A549 (cell line): ENCODE measurements around the gene ZFYVE28.

Experiments
- CBX2 ChIP-seq: fragments of 200-600 bp; sonication (generic); IDR thresholded peaks from 2 replicates; pipeline ENCODE4 v1.6.1; 2016; ENCODE audit warnings: low read depth, mild to moderate bottlenecking, borderline replicate concordance
- CTCF ChIP-seq: fragments of >200 bp; sonication (Bioruptor Twin); formaldehyde crosslinking; IDR thresholded peaks from 3 replicates; pipeline ENCODE4 v1.5.1; 2016
- FOSL2 ChIP-seq, 2 experiments: fragments of 450-650 bp in 1 of 2; fragments of >200 bp in 1 of 2; sonication (Bioruptor Twin) in 1 of 2; formaldehyde crosslinking; IDR thresholded peaks; 2 replicates each; pipeline versions ENCODE4 v1.5.0 to v1.6.1; 2016 to 2020; ENCODE audit warnings: mild to moderate bottlenecking in 1 of 2, moderate library complexity in 1 of 2
- HMGXB4 ChIP-seq: fragments of 250-450 bp; sonication (Bioruptor Pico); IDR thresholded peaks from 2 replicates; pipeline ENCODE4 v1.5.0; 2021; ENCODE audit warnings: mild to moderate bottlenecking, moderate library complexity, borderline replicate concordance
- MAFK ChIP-seq: fragments of 450-650 bp; IDR thresholded peaks from 2 replicates; pipeline ENCODE4 v1.6.1; 2014; ENCODE audit not compliant: partially characterized antibody
- POLR2A ChIP-seq: IDR thresholded peaks from 2 replicates; pipeline ENCODE4 v1.6.1; 2012; ENCODE audit warnings: mild to moderate bottlenecking, low read length
- RFX5 ChIP-seq: fragments of 450-650 bp; IDR thresholded peaks from 2 replicates; pipeline ENCODE4 v1.7.1; 2014; ENCODE audit warnings: antibody characterized with exemption, mild to moderate bottlenecking, moderate library complexity

GRCh38 chr4:2423695-2424094, 5.2 kb upstream of the ZFYVE28 start:
- no peak for TF ChIP-seq RFX5
- TF ChIP-seq POLR2A: no peak
- no peak for TF ChIP-seq CTCF
- TF ChIP-seq MAFK: no peak
- TF ChIP-seq CBX2: no peak
- no peak for TF ChIP-seq HMGXB4
- no peak for TF ChIP-seq FOSL2 (IDR thresholded peaks at IDR 0.05)
- no peak for TF ChIP-seq FOSL2 (CRISPR knock-in tag; IDR thresholded peaks at IDR 0.05)
